K562 (cell line): ENCODE measurements around the gene PIH1D1. TPM values are rescaled to one million over a fixed set of nuclear protein-coding genes. Genes with fewer than 3 reads are reported as not detected.

Experiments used
- CTBP1 ChIP-seq: fragments of 450-650 bp; IDR thresholded peaks from 2 replicates; pipeline ENCODE4 v1.6.1; 2016; ENCODE audit warnings: borderline replicate concordance
- MYC ChIP-seq, 2 experiments: fragments of 250-450 bp in 1 of 2; sonication (Bioruptor Pico) in 1 of 2; IDR thresholded peaks; 2 replicates each; pipeline versions ENCODE4 v1.5.1 to v1.6.1; 2012 to 2021; ENCODE audit warnings: low read depth in 2 of 2, borderline replicate concordance in 1 of 2, improper control_type of control experiment in 1 of 2, low read length in 1 of 2, mild to moderate bottlenecking in 1 of 2, moderate library complexity in 1 of 2
- NCOA4 ChIP-seq: fragments of 450-650 bp; IDR thresholded peaks from 2 replicates; pipeline ENCODE4 v1.6.1; 2018; ENCODE audit warnings: mild to moderate bottlenecking; ENCODE audit not compliant: partially characterized antibody
- NFE2 ChIP-seq: IDR thresholded peaks from 2 replicates; pipeline ENCODE4 v1.6.1; 2014; ENCODE audit warnings: antibody characterized with exemption, low read depth
- PHF21A ChIP-seq: fragments of 450-650 bp; IDR thresholded peaks from 2 replicates; pipeline ENCODE4 v1.6.1; 2017; ENCODE audit warnings: low read depth, borderline replicate concordance
- SP1 ChIP-seq: sonication (generic); formaldehyde crosslinking; IDR thresholded peaks from 2 replicates; pipeline ENCODE4 v1.8.1; 2022; ENCODE audit warnings: mild to moderate bottlenecking, missing genetic modification reagents
- ZNF431 ChIP-seq: sonication (generic); formaldehyde crosslinking; IDR thresholded peaks from 2 replicates; pipeline ENCODE4 v1.8.0; 2022; ENCODE audit warnings: mild to moderate bottlenecking, missing genetic modification reagents
- ZNF668 ChIP-seq: fragments of 250-450 bp; sonication (Bioruptor Pico); IDR thresholded peaks from 2 replicates; pipeline ENCODE4 v1.8.0; 2022; ENCODE audit warnings: mild to moderate bottlenecking, inconsistent platforms
- ZNF699 ChIP-seq: fragments of 250-450 bp; sonication (Bioruptor Pico); IDR thresholded peaks from 2 replicates; pipeline ENCODE4 v1.8.0; 2021; ENCODE audit warnings: mild to moderate bottlenecking, moderate library complexity; ENCODE audit not compliant: insufficient replicate concordance
- polyA plus RNA-seq, 8 experiments: library from polyadenylated mRNA; depleted of rRNA in 4 of 8; stranded (reverse) in 5 of 8; unstranded in 3 of 8; fragments of >200 nt; fragmentation: Nextera tagmentation in 2 of 8; fragmentation: Illumina TruSeq in 1 of 8; extraction: Ambion mirVana in 2 of 8; extraction: Trizol in 1 of 8; gene quantifications; 2 replicates each; pipeline versions ENCODE4 v1.2.1 to v1.2.3, GENCODE V29; 2011 to 2014; ENCODE audit warnings: inconsistent platforms in 1 of 8, missing spikeins in 1 of 8
- total RNA-seq, 7 experiments: library from RNA; depleted of rRNA in 6 of 7; stranded (reverse); fragments of >200 nt in 6 of 7; fragmentation: Illumina TruSeq in 2 of 7; extraction: Trizol in 2 of 7; gene quantifications; 2 replicates each; pipeline versions ENCODE4 v1.2.1 to v1.2.3, GENCODE V29; 2011 to 2021; ENCODE audit warnings: low replicate concordance in 1 of 7
- TF ChIP-seq, protein P1 (sequence below): sonication (generic); formaldehyde crosslinking; IDR thresholded peaks from 2 replicates; pipeline ENCODE4 v1.8.0; 2022; ENCODE audit warnings: mild to moderate bottlenecking, missing genetic modification reagents
- TF ChIP-seq, protein P2 (sequence below): fragments of 450-650 bp; IDR thresholded peaks from 2 replicates; pipeline ENCODE4 v1.6.1; 2017; ENCODE audit warnings: mild to moderate bottlenecking, moderate library complexity
- TF ChIP-seq, protein P3 (sequence below): sonication (generic); formaldehyde crosslinking; IDR thresholded peaks from 2 replicates; pipeline ENCODE4 v1.8.1; 2023; ENCODE audit warnings: mild to moderate bottlenecking, missing genetic modification reagents, moderate library complexity

PIH1D1 gene
- total and polyA plus RNA-seq, 9 of the 15 experiments (the other 6 are each of a cell fraction or from before 2014, with no cell fraction given) = 26.5 to 224 (median 137) TPM

DNA sequence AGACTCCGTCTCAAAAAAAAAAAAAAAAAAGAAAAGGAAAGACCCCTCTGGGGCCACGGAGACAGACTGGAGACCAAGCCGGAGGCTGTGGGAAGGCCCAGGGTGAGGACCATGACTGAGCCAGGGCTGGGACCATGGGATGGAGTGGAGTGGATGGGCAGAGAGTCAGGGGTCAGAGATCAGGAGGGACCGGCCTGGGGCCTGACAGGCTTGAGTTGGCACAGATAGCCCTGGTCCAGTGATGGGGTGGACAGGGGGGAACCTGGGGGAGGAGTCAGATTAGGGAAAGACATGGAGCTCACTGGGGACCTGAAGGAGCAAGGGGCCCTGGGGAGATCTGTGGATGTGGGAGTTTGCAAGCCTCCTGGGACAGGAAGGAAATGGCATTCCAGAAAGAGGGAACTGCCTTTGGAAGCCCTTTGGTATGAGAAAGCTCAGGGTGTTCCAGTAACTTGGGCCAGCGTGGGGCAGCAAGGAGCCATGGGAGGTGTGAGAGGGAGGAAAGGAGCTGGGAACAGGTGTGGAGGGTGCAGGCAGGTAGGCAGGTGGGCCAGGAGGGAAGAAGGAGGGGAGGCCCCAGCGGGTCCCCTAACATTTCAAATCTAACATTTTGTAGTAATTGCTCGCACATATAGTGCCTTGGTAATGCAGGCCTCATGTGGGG lies 29.5 kb upstream of the PIH1D1 start (continued):
- TF ChIP-seq NCOA4 (no peak), MYC (IDR thresholded peaks at IDR 0.05; ENCODE audit: low read depth, low read length) (no peak), MYC (CRISPR knock-in tag; IDR thresholded peaks at IDR 0.05; ENCODE audit: borderline replicate concordance, low read depth) (no peak), CTBP1 (no peak), SP1 (CRISPR knock-in tag) (no peak), PHF21A (no peak), ZNF699 (CRISPR knock-in tag) (no peak), NFE2 (no peak), ZNF668 (CRISPR knock-in tag) (no peak), ZNF431 (CRISPR knock-in tag) (no peak)
- TF ChIP-seq, protein P1, sequence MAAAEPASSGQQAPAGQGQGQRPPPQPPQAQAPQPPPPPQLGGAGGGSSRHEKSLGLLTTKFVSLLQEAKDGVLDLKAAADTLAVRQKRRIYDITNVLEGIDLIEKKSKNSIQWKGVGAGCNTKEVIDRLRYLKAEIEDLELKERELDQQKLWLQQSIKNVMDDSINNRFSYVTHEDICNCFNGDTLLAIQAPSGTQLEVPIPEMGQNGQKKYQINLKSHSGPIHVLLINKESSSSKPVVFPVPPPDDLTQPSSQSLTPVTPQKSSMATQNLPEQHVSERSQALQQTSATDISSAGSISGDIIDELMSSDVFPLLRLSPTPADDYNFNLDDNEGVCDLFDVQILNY (CRISPR knock-in tag) = no peak
- TF ChIP-seq, protein P2, sequence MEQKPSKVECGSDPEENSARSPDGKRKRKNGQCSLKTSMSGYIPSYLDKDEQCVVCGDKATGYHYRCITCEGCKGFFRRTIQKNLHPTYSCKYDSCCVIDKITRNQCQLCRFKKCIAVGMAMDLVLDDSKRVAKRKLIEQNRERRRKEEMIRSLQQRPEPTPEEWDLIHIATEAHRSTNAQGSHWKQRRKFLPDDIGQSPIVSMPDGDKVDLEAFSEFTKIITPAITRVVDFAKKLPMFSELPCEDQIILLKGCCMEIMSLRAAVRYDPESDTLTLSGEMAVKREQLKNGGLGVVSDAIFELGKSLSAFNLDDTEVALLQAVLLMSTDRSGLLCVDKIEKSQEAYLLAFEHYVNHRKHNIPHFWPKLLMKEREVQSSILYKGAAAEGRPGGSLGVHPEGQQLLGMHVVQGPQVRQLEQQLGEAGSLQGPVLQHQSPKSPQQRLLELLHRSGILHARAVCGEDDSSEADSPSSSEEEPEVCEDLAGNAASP = no peak
- TF ChIP-seq, protein P3, sequence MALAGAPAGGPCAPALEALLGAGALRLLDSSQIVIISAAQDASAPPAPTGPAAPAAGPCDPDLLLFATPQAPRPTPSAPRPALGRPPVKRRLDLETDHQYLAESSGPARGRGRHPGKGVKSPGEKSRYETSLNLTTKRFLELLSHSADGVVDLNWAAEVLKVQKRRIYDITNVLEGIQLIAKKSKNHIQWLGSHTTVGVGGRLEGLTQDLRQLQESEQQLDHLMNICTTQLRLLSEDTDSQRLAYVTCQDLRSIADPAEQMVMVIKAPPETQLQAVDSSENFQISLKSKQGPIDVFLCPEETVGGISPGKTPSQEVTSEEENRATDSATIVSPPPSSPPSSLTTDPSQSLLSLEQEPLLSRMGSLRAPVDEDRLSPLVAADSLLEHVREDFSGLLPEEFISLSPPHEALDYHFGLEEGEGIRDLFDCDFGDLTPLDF (CRISPR knock-in tag) = no peak
